HUES64 (cell line): ENCODE results near the gene ARF1.
"Not testable (repeated sequence)": the region's sequence is repeated elsewhere in the genome, so short reads cannot be mapped to it uniquely, and the experiment has no call there.

Source experiments
- H3K27ac ChIP-seq: 2 replicates; pipeline ENCODE4 v1.7.0; 2013; ENCODE audit warnings: low read depth, low read length, inconsistent platforms
- H3K27me3 ChIP-seq: 2 replicates; pipeline ENCODE4 v1.6.1; 2013; ENCODE audit warnings: mild to moderate bottlenecking, low read length; ENCODE audit not compliant: insufficient read depth
- H3K36me3 ChIP-seq: 2 replicates; pipeline ENCODE4 v1.6.1; 2013; ENCODE audit warnings: mild to moderate bottlenecking, low read length; ENCODE audit not compliant: insufficient read depth
- H3K4me1 ChIP-seq: 2 replicates; pipeline ENCODE4 v1.6.1; 2013; ENCODE audit warnings: mild to moderate bottlenecking, low read length, moderate library complexity; ENCODE audit not compliant: insufficient read depth
- H3K4me3 ChIP-seq: 2 replicates; pipeline ENCODE4 v1.5.1; 2013; ENCODE audit warnings: mild to moderate bottlenecking, low read length, moderate library complexity
- H3K9ac ChIP-seq: 2 replicates; pipeline ENCODE4 v1.6.1; 2013; ENCODE audit warnings: mild to moderate bottlenecking, low read depth, low read length
- H3K9me3 ChIP-seq: 2 replicates; pipeline ENCODE4 v1.6.1; 2013; ENCODE audit warnings: low read depth, low read length; ENCODE audit not compliant: insufficient read depth
- WGBS: fragments of 150-250, 120-280 bp; methylation state at CpG from one replicate; pipeline ENCODE4 v1.1.7; 2013; ENCODE audit warnings: missing lambda C conversion rate; 5-methylcytosine and 5-hydroxymethylcytosine counted together

ARF1 gene

GRCh38 chr1:228108055-228108690 is 25.7 kb downstream of the ARF1 start:
- 0 out of 2 replicates have a peak, but pooled peaks cover 5% of the 10 kb centered on the region for H3K4me1 ChIP-seq
- peaks cover 13% of the 10 kb centered on the region for H3K27me3 ChIP-seq
- H3K36me3 ChIP-seq, result peaks cover 16% of the 10 kb centered on the region
- no peak overlapping the region for H3K27ac ChIP-seq
- H3K9ac ChIP-seq, result peak overlapping the region; percentile 84; the same call in 1 of the 2 replicates
- peak overlapping the region; percentile 87 for H3K4me3 ChIP-seq
- no peaks in the 10 kb centered on the region for H3K9me3 ChIP-seq
- 89% methylated on average over 11 of the region's 11 CpGs for WGBS

DNA sequence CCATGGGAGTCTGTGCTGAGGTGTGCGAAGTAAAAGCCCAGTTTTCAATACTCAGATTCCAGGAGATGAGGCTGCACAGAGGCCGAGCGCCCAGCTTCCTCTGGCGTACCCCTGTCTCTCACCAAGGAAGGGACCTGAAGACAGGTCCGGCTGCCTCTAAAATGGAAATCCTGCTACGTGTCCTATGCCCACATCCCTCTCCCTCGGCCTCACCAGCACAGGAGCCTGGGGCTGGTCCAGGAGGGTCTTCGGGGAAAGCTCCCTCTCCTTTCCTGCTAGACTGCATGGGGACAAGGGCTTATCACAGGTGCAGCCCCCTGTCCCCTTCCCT is 26.2 kb downstream of the ARF1 start:
- H3K36me3 ChIP-seq, result peaks cover 16% of the 10 kb centered on the region
- peaks cover 13% of the 10 kb centered on the region for H3K27me3 ChIP-seq
- 11% methylated on average over 8 of the region's 8 CpGs for WGBS
- H3K27ac ChIP-seq, result peak overlapping the region; percentile 66
- peak overlapping the region; percentile 84 for H3K9ac ChIP-seq
- H3K4me1 ChIP-seq, result 0 out of 2 replicates have a peak, but pooled peaks cover 5% of the 10 kb centered on the region
- peak overlapping the region; percentile 87 for H3K4me3 ChIP-seq
- no peaks in the 10 kb centered on the region for H3K9me3 ChIP-seq

DNA sequence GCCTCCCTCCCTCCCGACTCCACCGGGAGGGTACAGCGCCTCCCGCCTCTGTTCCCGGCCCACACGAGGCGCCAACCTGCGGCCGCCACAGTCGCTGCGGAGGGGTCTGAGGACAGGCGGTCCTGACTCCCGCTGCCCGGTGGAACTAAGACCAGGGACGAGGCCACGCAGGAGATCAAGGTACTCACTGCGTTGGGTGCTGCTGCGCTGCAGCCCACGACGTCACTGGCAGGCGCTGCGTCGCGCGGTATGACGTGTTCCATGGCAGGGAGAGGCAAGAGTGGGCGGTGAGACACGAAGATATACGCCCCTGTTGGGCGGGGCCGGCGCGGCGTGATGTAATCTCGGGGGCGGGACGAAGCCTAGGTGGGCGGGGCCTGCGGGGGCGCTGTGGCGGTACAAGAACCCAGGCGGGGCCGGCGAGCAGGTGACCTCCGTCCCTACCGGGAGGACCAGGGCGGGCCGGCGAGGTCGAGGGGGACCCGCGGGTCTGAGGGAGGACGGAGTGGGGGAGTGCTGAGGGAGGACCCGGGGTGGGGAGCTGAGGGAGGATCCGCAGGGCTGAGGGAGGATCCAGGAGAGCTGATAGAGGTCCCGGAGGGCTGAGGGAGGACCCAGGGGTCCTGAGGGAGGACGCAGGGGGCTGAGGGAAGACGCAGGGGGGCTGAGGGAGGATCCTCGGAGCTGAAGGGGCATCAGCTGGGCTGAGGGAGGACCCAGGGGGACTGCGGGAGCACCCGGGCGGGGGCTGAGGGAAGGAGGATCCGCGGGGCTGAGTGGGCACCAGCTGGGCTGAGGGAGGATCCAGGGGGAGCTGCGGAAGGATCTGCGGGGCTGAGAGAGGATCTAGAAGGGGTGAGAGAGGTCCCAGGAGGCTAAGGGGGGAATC is 26.8 kb downstream of the ARF1 start, which contains the start of gene MRPL55:
TSS of gene MRPL55 (minus strand) at position 227 of the 889 bp plus-strand sequence. CDS start 1,039 bp downstream, outside the sequence.
- peak within 1 kb of the TSS; percentile 87 for H3K4me3 ChIP-seq
- H3K36me3 ChIP-seq, result peaks cover 16% of the 10 kb centered on the region
- WGBS, result 1% methylated on average over 66 of the region's 66 CpGs
- H3K4me1 ChIP-seq, result 0 out of 2 replicates have a peak, but pooled peaks cover 5% of the 10 kb centered on the region
- H3K9me3 ChIP-seq, result no peaks in the 10 kb centered on the region
- H3K9ac ChIP-seq, result peak within 1 kb of the TSS; percentile 84
- peaks cover 13% of the 10 kb centered on the region for H3K27me3 ChIP-seq
- peak within 1 kb of the TSS; percentile 66 for H3K27ac ChIP-seq

DNA sequence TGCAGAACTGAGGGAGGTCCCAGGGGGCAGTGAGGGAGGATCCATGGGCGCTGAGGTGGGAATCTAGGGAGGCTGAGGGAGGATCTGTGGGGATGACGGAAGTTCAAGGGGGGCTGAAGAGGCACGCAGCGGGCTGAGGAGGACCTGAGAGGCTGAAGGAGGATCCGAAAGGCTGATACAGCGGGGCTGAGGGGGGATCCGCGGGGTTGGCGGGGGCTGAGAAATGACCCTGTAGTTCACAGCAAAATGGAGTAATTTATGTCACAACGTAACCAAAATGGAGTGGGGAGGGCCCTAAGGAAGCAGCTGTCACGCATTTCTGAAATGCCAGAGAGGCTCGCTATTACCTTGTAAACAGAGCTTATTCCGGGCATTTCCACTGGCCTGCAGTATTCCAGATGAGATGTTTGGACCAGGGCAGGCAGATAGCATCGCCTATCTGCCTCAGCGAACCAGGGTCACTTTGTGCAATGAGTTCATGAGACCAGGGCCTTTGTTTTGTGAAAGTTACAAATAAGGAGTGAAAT is 27.5 kb downstream of the ARF1 start:
- H3K9me3 ChIP-seq, result no peaks in the 10 kb centered on the region
- peak overlapping the region; percentile 87 for H3K4me3 ChIP-seq
- H3K9ac ChIP-seq, result peak overlapping the region; percentile 65
- H3K27me3 ChIP-seq, result peaks cover 13% of the 10 kb centered on the region
- H3K36me3 ChIP-seq, result peaks cover 16% of the 10 kb centered on the region
- WGBS, result 37% methylated on average over 15 of the region's 15 CpGs
- no peak overlapping the region for H3K27ac ChIP-seq
- 0 out of 2 replicates have a peak, but pooled peaks cover 5% of the 10 kb centered on the region for H3K4me1 ChIP-seq

DNA sequence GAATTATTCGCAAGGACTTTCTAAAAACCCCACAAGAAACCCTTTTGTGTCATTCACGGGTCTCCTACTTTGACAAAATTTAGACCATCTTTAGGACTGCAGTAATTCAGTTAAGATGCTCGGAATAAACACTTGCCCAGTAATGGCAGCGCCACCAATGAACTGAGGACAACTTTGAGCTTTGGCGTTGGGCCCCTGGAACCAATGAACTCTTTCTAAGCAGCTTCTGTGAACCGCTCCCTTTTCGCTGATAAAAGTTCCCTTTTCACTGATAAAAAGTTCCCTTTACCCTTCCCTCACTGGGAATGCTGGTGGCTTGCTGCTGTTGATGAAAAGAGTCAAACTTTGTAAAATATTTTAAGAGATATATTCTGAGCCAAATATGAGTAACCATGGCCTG is 28.0 kb downstream of the ARF1 start:
- Histone ChIP-seq H3K9ac (no peak overlapping the region), H3K4me1 (0 out of 2 replicates have a peak, but pooled peaks cover 5% of the 10 kb centered on the region), H3K9me3 (no peaks in the 10 kb centered on the region), H3K4me3 (no peak overlapping the region), H3K36me3 (peaks cover 16% of the 10 kb centered on the region), H3K27me3 (peaks cover 13% of the 10 kb centered on the region), H3K27ac (no peak overlapping the region)
- WGBS, result 93% methylated on average over 7 of the region's 7 CpGs

DNA sequence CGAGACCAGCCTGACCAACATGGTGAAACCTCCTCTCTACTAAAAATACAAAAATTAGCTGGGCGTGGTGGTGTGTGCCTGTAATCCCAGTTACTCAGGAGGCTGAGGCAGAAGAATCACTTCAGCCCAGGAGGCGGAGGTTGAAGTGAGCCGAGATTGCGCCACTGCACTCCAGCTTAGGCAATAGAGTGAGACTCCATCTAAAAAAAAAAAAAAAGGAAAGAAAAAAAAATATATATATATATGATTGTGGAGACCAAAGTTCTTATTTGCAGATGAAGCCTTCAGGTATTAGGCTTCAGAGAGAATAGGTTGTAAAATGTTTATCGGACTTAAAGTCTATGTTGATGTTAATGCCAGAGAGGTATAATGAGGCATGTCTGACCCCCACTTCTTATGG is 28.8 kb downstream of the ARF1 start:
- WGBS, result 98% methylated on average over 4 of the region's 6 CpGs
- not testable (repeated sequence) for H3K27ac ChIP-seq, H3K9me3 ChIP-seq, H3K4me1 ChIP-seq, H3K36me3 ChIP-seq, H3K9ac ChIP-seq, H3K4me3 ChIP-seq
- peaks cover 13% of the 10 kb centered on the region for H3K27me3 ChIP-seq

DNA sequence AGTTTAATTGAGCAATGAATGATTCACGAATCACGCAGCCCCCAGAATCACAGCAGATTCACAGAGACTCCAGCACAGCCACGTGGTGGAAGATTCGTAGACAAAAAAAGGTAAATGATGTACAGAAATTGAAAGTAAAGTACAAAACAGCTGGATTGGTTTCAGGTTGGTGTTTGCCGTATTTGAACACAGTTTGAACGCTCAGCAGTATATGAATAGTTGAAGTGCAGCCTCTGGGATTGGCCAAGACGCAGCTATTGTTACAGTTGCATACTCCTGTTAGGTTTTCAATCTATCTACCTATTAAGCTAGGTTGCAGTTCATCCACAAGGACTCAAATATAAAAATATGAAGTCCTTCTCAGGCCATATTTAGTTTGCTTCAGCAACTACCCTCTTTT is 29.7 kb downstream of the ARF1 start:
- H3K4me1 ChIP-seq, result 0 out of 2 replicates have a peak, but pooled peaks cover 5% of the 10 kb centered on the region
- peaks cover 13% of the 10 kb centered on the region for H3K27me3 ChIP-seq
- H3K9me3 ChIP-seq, result peaks cover 10% of the 10 kb centered on the region; the same call in 1 of the 2 replicates
- H3K27ac ChIP-seq, result no peak overlapping the region
- H3K4me3 ChIP-seq, result no peak overlapping the region
- 90% methylated on average over 7 of the region's 7 CpGs for WGBS
- no peak overlapping the region for H3K9ac ChIP-seq
- no peaks in the 10 kb centered on the region for H3K36me3 ChIP-seq

DNA sequence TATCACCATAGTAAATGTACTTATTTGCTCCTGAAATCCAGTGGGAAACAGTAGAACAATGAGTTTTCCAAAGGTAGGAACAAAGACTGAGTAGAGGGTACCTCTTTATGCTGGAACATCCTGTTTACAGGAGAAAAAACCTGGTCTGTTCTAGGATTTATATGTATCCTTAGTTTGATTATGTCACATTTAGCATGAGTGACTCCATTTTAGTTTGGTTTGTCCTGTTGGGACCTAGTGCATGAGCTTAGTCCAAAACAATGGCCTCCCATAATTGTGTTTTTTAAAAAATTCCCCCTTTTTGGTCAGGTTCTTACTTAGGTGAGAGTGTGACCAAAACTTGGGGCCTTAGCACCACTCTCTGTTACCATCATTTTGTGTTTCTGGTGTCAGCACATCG is 30.1 kb downstream of the ARF1 start:
- Histone ChIP-seq H3K9ac (no peak overlapping the region), H3K4me3 (no peak overlapping the region), H3K27me3 (peaks cover 13% of the 10 kb centered on the region), H3K27ac (no peak overlapping the region), H3K36me3 (no peaks in the 10 kb centered on the region), H3K9me3 (peaks cover 14% of the 10 kb centered on the region), H3K4me1 (0 out of 2 replicates have a peak, but pooled peaks cover 5% of the 10 kb centered on the region)
- WGBS, result 88% methylated on average over 1 of the region's 1 CpG

GRCh38 chr1:228114827-228115226 is 32.3 kb downstream of the ARF1 start:
- Histone ChIP-seq H3K36me3 (no peaks in the 10 kb centered on the region), H3K4me1 (0 out of 2 replicates have a peak, but pooled peaks cover 5% of the 10 kb centered on the region), H3K9ac (no peak overlapping the region), H3K27ac (no peak overlapping the region), H3K27me3 (peaks cover 10% of the 10 kb centered on the region), H3K4me3 (no peak overlapping the region), H3K9me3 (peaks cover 36% of the 10 kb centered on the region)
- WGBS, result 88% methylated on average over 2 of the region's 3 CpGs

GRCh38 chr1:228117335-228117734 is 34.8 kb downstream of the ARF1 start:
- no peak overlapping the region for H3K9ac ChIP-seq

DNA sequence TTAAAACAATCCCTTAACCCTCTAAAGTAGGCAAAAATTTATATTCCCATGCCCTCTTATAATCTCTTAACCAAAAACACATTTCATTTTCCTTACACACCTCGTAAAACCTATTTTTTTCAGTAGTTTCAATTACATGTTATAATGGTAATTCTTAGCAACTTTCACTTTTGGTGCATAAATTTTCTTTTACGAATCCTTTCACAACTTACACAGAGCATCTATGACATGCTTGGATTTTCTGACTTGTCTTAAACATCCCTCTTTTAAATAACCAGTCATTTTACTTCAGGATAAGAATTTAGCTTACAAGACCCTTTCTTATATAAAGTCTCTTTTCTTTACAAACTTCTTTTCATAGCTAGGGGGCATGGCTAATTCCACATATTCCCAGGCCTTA is 35.5 kb downstream of the ARF1 start:
- Histone ChIP-seq H3K27ac (no peak overlapping the region), H3K9me3 (peaks cover 39% of the 10 kb centered on the region), H3K27me3 (peaks cover 8% of the 10 kb centered on the region; the same call in 1 of the 2 replicates), H3K36me3 (no peaks in the 10 kb centered on the region), H3K9ac (no peak overlapping the region), H3K4me3 (no peak overlapping the region), H3K4me1 (no peaks in the 10 kb centered on the region)
- 76% methylated on average over 2 of the region's 2 CpGs for WGBS

More at GRCh38 chr1:228117335-228117734, 34.8 kb downstream of the ARF1 start:
- 88% methylated on average over 3 of the region's 4 CpGs for WGBS
- H3K4me3 ChIP-seq, result no peak overlapping the region
- H3K36me3 ChIP-seq, result no peaks in the 10 kb centered on the region
- peaks cover 39% of the 10 kb centered on the region for H3K9me3 ChIP-seq
- H3K27ac ChIP-seq, result no peak overlapping the region
- no peaks in the 10 kb centered on the region for H3K4me1 ChIP-seq
- peaks cover 2% of the 10 kb centered on the region; the same call in 1 of the 2 replicates for H3K27me3 ChIP-seq
